HEK293 (cell line): Measurements from ENCODE around the gene PPP1R15B.

Experiments
- GLI4 ChIP-seq: fragments of 450-650 bp; formaldehyde crosslinking; IDR thresholded peaks from 2 replicates; pipeline ENCODE4 v1.5.1; 2016; ENCODE audit warnings: missing biosample characterization, missing genetic modification characterization
- GLIS1 ChIP-seq: fragments of 450-650 bp; formaldehyde crosslinking; IDR thresholded peaks from 2 replicates; pipeline ENCODE4 v1.5.1; 2016; ENCODE audit warnings: missing biosample characterization, missing genetic modification characterization
- HOXC10 ChIP-seq: sonication (generic); formaldehyde crosslinking; IDR thresholded peaks from 2 replicates; pipeline ENCODE4 v1.8.1; 2023; ENCODE audit warnings: mild to moderate bottlenecking, missing genetic modification reagents
- KLF1 ChIP-seq: fragments of 450-650 bp; formaldehyde crosslinking; IDR thresholded peaks from 2 replicates; pipeline ENCODE4 v1.5.1; 2016; ENCODE audit warnings: missing biosample characterization, missing genetic modification characterization
- MYNN ChIP-seq: fragments of 450-650 bp; formaldehyde crosslinking; IDR thresholded peaks from 2 replicates; pipeline ENCODE4 v1.5.1; 2016; ENCODE audit warnings: missing biosample characterization, missing genetic modification characterization, borderline replicate concordance
- OSR2 ChIP-seq: fragments of 450-650 bp; formaldehyde crosslinking; IDR thresholded peaks from 2 replicates; pipeline ENCODE4 v1.5.1; 2016; ENCODE audit warnings: missing biosample characterization, missing genetic modification characterization
- PRDM2 ChIP-seq: fragments of 450-650 bp; formaldehyde crosslinking; IDR thresholded peaks from 2 replicates; pipeline ENCODE4 v1.5.1; 2016; ENCODE audit warnings: missing biosample characterization, missing genetic modification characterization, borderline replicate concordance
- REPIN1 ChIP-seq: fragments of 450-650 bp; formaldehyde crosslinking; IDR thresholded peaks from 2 replicates; pipeline ENCODE4 v1.5.1; 2017; ENCODE audit warnings: missing biosample characterization, missing genetic modification characterization, low read depth
- SCRT1 ChIP-seq: fragments of 450-650 bp; formaldehyde crosslinking; IDR thresholded peaks from 2 replicates; pipeline ENCODE4 v1.5.1; 2016; ENCODE audit warnings: missing biosample characterization, missing genetic modification characterization, borderline replicate concordance
- ZFP69B ChIP-seq: fragments of 450-650 bp; formaldehyde crosslinking; IDR thresholded peaks from 2 replicates; pipeline ENCODE4 v1.5.1; 2016; ENCODE audit warnings: missing biosample characterization, missing genetic modification characterization
- ZIC2 ChIP-seq: fragments of 450-650 bp; formaldehyde crosslinking; IDR thresholded peaks from 2 replicates; pipeline ENCODE4 v1.5.1; 2016; ENCODE audit warnings: missing biosample characterization, missing genetic modification characterization
- ZNF133 ChIP-seq: fragments of 450-650 bp; formaldehyde crosslinking; IDR thresholded peaks from 2 replicates; pipeline ENCODE4 v1.5.1; 2016; ENCODE audit warnings: missing biosample characterization, missing genetic modification characterization
- ZNF148 ChIP-seq: fragments of 450-650 bp; formaldehyde crosslinking; IDR thresholded peaks from 2 replicates; pipeline ENCODE4 v1.5.0; 2017; ENCODE audit warnings: missing biosample characterization, missing genetic modification characterization, borderline replicate concordance
- ZNF169 ChIP-seq: fragments of 450-650 bp; formaldehyde crosslinking; IDR thresholded peaks from 2 replicates; pipeline ENCODE4 v1.5.1; 2016; ENCODE audit warnings: missing biosample characterization, missing genetic modification characterization
- ZNF175 ChIP-seq: fragments of 450-650 bp; formaldehyde crosslinking; IDR thresholded peaks from 2 replicates; pipeline ENCODE4 v1.5.1; 2016; ENCODE audit warnings: missing biosample characterization, missing genetic modification characterization
- ZNF18 ChIP-seq: fragments of 450-650 bp; formaldehyde crosslinking; IDR thresholded peaks from 2 replicates; pipeline ENCODE4 v1.5.1; 2016; ENCODE audit warnings: missing biosample characterization, missing genetic modification characterization
- ZNF2 ChIP-seq: fragments of 450-650 bp; formaldehyde crosslinking; IDR thresholded peaks from 2 replicates; pipeline ENCODE4 v1.5.1; 2016; ENCODE audit warnings: missing biosample characterization, missing genetic modification characterization
- ZNF248 ChIP-seq: fragments of 450-650 bp; formaldehyde crosslinking; IDR thresholded peaks from 2 replicates; pipeline ENCODE4 v1.5.1; 2017; ENCODE audit warnings: missing biosample characterization, missing genetic modification characterization
- ZNF274 ChIP-seq, 2 experiments: fragments of 200-500 bp in 1 of 2; fragments of 450-650 bp in 1 of 2; sonication (Bioruptor generic) in 1 of 2; formaldehyde crosslinking in 1 of 2; IDR thresholded peaks; 2 replicates each; pipeline versions ENCODE4 v1.5.1 to v1.6.1; 2014 to 2016; ENCODE audit warnings: borderline replicate concordance in 1 of 2, inconsistent platforms in 1 of 2, low read length in 1 of 2, missing biosample characterization in 1 of 2, missing genetic modification characterization in 1 of 2
- ZNF354C ChIP-seq: fragments of 450-650 bp; formaldehyde crosslinking; IDR thresholded peaks from 2 replicates; pipeline ENCODE4 v1.5.1; 2016; ENCODE audit warnings: missing biosample characterization, missing genetic modification characterization, low read depth, borderline replicate concordance
- ZNF394 ChIP-seq: fragments of 450-650 bp; formaldehyde crosslinking; IDR thresholded peaks from 2 replicates; pipeline ENCODE4 v1.5.1; 2016; ENCODE audit warnings: missing biosample characterization, missing genetic modification characterization, mild to moderate bottlenecking, moderate library complexity, borderline replicate concordance
- ZNF398 ChIP-seq: fragments of 450-650 bp; formaldehyde crosslinking; IDR thresholded peaks from 2 replicates; pipeline ENCODE4 v1.5.1; 2017; ENCODE audit warnings: missing biosample characterization, missing genetic modification characterization
- ZNF624 ChIP-seq: fragments of 450-650 bp; formaldehyde crosslinking; IDR thresholded peaks from 2 replicates; pipeline ENCODE4 v1.5.1; 2017; ENCODE audit warnings: missing biosample characterization, missing genetic modification characterization
- ZNF629 ChIP-seq: fragments of 450-650 bp; formaldehyde crosslinking; IDR thresholded peaks from 2 replicates; pipeline ENCODE4 v1.5.1; 2017; ENCODE audit warnings: missing biosample characterization, missing genetic modification characterization
- ZNF658 ChIP-seq: fragments of 450-650 bp; formaldehyde crosslinking; IDR thresholded peaks from 2 replicates; pipeline ENCODE4; 2016; ENCODE audit warnings: missing biosample characterization, missing genetic modification characterization
- ZNF660 ChIP-seq: fragments of 450-650 bp; IDR thresholded peaks from 2 replicates; pipeline ENCODE4 v1.5.1; 2018; ENCODE audit warnings: missing biosample characterization, mild to moderate bottlenecking, missing genetic modification characterization
- ZNF785 ChIP-seq: fragments of 450-650 bp; formaldehyde crosslinking; IDR thresholded peaks from 2 replicates; pipeline ENCODE4 v1.5.1; 2016; ENCODE audit warnings: missing biosample characterization, missing genetic modification characterization
- ZNF837 ChIP-seq: fragments of 450-650 bp; formaldehyde crosslinking; IDR thresholded peaks from 2 replicates; pipeline ENCODE4 v1.5.1; 2016; ENCODE audit warnings: missing biosample characterization, missing genetic modification characterization

Gene PPP1R15B

GRCh38 chr1:204398197-204399125 is 13.2 kb downstream of the PPP1R15B start (continued):
- no peak for TF ChIP-seq ZNF354C
- TF ChIP-seq OSR2 (tag by site-specific recombination): no peak
- TF ChIP-seq REPIN1 (tag by site-specific recombination): no peak
- no peak for TF ChIP-seq ZNF18 (tag by site-specific recombination)
- TF ChIP-seq ZNF629 (tag by site-specific recombination): no peak
- TF ChIP-seq ZNF148 (tag by site-specific recombination): no peak
- TF ChIP-seq SCRT1 (tag by site-specific recombination): peak; percentile 95
- no peak for TF ChIP-seq MYNN (tag by site-specific recombination)
- no peak for TF ChIP-seq ZNF175 (tag by site-specific recombination)
- TF ChIP-seq ZNF133 (tag by site-specific recombination): no peak
- no peak for TF ChIP-seq PRDM2 (tag by site-specific recombination)
- no peak for TF ChIP-seq ZNF274 (IDR thresholded peaks at IDR 0.05; ENCODE audit: low read length)
- no peak for TF ChIP-seq ZNF274 (tag by site-specific recombination; IDR thresholded peaks at IDR 0.05; ENCODE audit: borderline replicate concordance)
- TF ChIP-seq ZNF660 (tag by site-specific recombination): peak; percentile 74; the same call in 1 of the 2 replicates
- TF ChIP-seq ZNF2 (tag by site-specific recombination): peak; percentile 62
- 0 out of 2 replicates have a peak, but pooled peaks have one; percentile 19 for TF ChIP-seq ZIC2 (tag by site-specific recombination)
- no peak for TF ChIP-seq ZNF169
- no peak for TF ChIP-seq ZNF248
- no peak for TF ChIP-seq GLI4
- no peak for TF ChIP-seq HOXC10 (CRISPR knock-in tag)
- TF ChIP-seq ZFP69B (tag by site-specific recombination): peak; percentile 97
- no peak for TF ChIP-seq ZNF624 (tag by site-specific recombination)
- TF ChIP-seq ZNF658 (tag by site-specific recombination): no peak
- TF ChIP-seq KLF1: peak; percentile 78
- TF ChIP-seq ZNF398 (tag by site-specific recombination): no peak
- TF ChIP-seq GLIS1: peak; percentile 88
- TF ChIP-seq ZNF837 (tag by site-specific recombination): no peak
- TF ChIP-seq ZNF394 (tag by site-specific recombination): no peak
- TF ChIP-seq ZNF785 (tag by site-specific recombination): no peak
